H9 (cell line): ENCODE results near the gene ROR1. TPM values are rescaled to one million over a fixed set of nuclear protein-coding genes. Genes with fewer than 3 reads are reported as not detected.

Experiments used
- DNase-seq: peaks from one replicate; pipeline ENCODE4 v3.0.0-alpha.2; 2017
- H2AFZ ChIP-seq: one replicate; pipeline ENCODE4 v1.6.1; 2013; ENCODE audit warnings: mild to moderate bottlenecking, low read length, control low read depth, moderate library complexity
- H2AK5ac ChIP-seq: 2 replicates; pipeline ENCODE4 v1.6.1; 2013; ENCODE audit warnings: low read length, control low read depth, mixed read lengths; ENCODE audit not compliant: insufficient read length
- H2BK120ac ChIP-seq: one replicate; pipeline ENCODE4 v1.6.1; 2013; ENCODE audit warnings: low read depth, mild to moderate bottlenecking, low read length, control low read depth, inconsistent platforms; ENCODE audit not compliant: poor library complexity, severe bottlenecking
- H2BK12ac ChIP-seq: 2 replicates; pipeline ENCODE4 v1.6.1; 2013; ENCODE audit warnings: low read length, control low read depth, mixed read lengths, low read depth; ENCODE audit not compliant: insufficient read length
- H2BK15ac ChIP-seq: 2 replicates; pipeline ENCODE4 v1.6.1; 2013; ENCODE audit warnings: low read depth, low read length, control low read depth
- H2BK20ac ChIP-seq: one replicate; pipeline ENCODE4 v1.6.1; 2013; ENCODE audit warnings: low read depth, mild to moderate bottlenecking, low read length, control low read depth, inconsistent platforms; ENCODE audit not compliant: poor library complexity, severe bottlenecking
- H2BK5ac ChIP-seq: 2 replicates; pipeline ENCODE4 v1.6.1; 2013; ENCODE audit warnings: low read length, control low read depth, mixed read lengths; ENCODE audit not compliant: insufficient read length
- H3K14ac ChIP-seq: 2 replicates; pipeline ENCODE4 v1.6.1; 2013; ENCODE audit warnings: low read length, control low read depth; ENCODE audit not compliant: insufficient read depth
- H3K18ac ChIP-seq: 2 replicates; pipeline ENCODE4 v1.6.1; 2013; ENCODE audit warnings: low read depth, mild to moderate bottlenecking, mixed read lengths, low read length, control low read depth; ENCODE audit not compliant: insufficient read length
- H3K23ac ChIP-seq: 2 replicates; pipeline ENCODE4 v1.6.1; 2013; ENCODE audit warnings: low read length, control low read depth, mixed read lengths, low read depth; ENCODE audit not compliant: insufficient read length
- H3K23me2 ChIP-seq: 2 replicates; pipeline ENCODE4 v1.6.1; 2013; ENCODE audit warnings: low read depth, mild to moderate bottlenecking, mixed read lengths, low read length, control low read depth; ENCODE audit not compliant: insufficient read length, poor library complexity, severe bottlenecking
- H3K27ac ChIP-seq: 2 replicates; pipeline ENCODE4 v1.5.1; 2013; ENCODE audit warnings: low read length, control low read depth, mixed read lengths, low read depth; ENCODE audit not compliant: insufficient read length
- H3K27me3 ChIP-seq: 2 replicates; pipeline ENCODE4 v1.6.1; 2013; ENCODE audit warnings: low read length, control low read depth, inconsistent platforms; ENCODE audit not compliant: insufficient read depth
- H3K4ac ChIP-seq: 2 replicates; pipeline ENCODE4 v1.6.1; 2013; ENCODE audit warnings: low read depth, mild to moderate bottlenecking, control low read depth, inconsistent platforms, low read length, moderate library complexity
- H3K4me1 ChIP-seq: 2 replicates; pipeline ENCODE4 v1.6.1; 2013; ENCODE audit warnings: low read length, control low read depth, inconsistent platforms; ENCODE audit not compliant: insufficient read depth
- H3K4me2 ChIP-seq: 2 replicates; pipeline ENCODE4 v1.6.1; 2013; ENCODE audit warnings: low read length, control low read depth, mixed read lengths; ENCODE audit not compliant: insufficient read length, insufficient read depth
- H3K56ac ChIP-seq: 2 replicates; pipeline ENCODE4 v1.6.1; 2013; ENCODE audit warnings: low read depth, mild to moderate bottlenecking, mixed read lengths, low read length, control low read depth; ENCODE audit not compliant: insufficient read length
- H3K79me1 ChIP-seq: 2 replicates; pipeline ENCODE4 v1.6.1; 2013; ENCODE audit warnings: low read depth, mild to moderate bottlenecking, moderate library complexity, low read length, control low read depth, inconsistent platforms; ENCODE audit not compliant: insufficient read depth, poor library complexity, severe bottlenecking
- H3K79me2 ChIP-seq: 2 replicates; pipeline ENCODE4 v1.6.1; 2013; ENCODE audit warnings: low read length, control low read depth, inconsistent platforms; ENCODE audit not compliant: insufficient read depth
- H3K9ac ChIP-seq: 2 replicates; pipeline ENCODE4 v1.6.1; 2013; ENCODE audit warnings: low read length, control low read depth, mixed read lengths; ENCODE audit not compliant: insufficient read length; ENCODE audit errors: extremely low read depth
- H3K9me3 ChIP-seq: one replicate; pipeline ENCODE4 v1.6.1; 2013; ENCODE audit warnings: low read depth, low read length, inconsistent platforms; ENCODE audit not compliant: control insufficient read depth
- H3T11ph ChIP-seq: one replicate; pipeline ENCODE4 v1.6.1; 2013; ENCODE audit warnings: mild to moderate bottlenecking, low read length, control low read depth, inconsistent platforms
- H4K20me1 ChIP-seq: one replicate; pipeline ENCODE4 v1.6.1; 2013; ENCODE audit not compliant: control insufficient read depth, insufficient read length, insufficient read depth
- H4K5ac ChIP-seq: 2 replicates; pipeline ENCODE4 v1.6.1; 2013; ENCODE audit warnings: low read depth, mild to moderate bottlenecking, mixed read lengths, low read length, control low read depth; ENCODE audit not compliant: insufficient read length
- H4K8ac ChIP-seq: replicated peaks from 2 replicates; pipeline ENCODE4 v1.6.1; 2013; ENCODE audit warnings: low read length, control low read depth, mixed read lengths, low read depth; ENCODE audit not compliant: insufficient read length
- H4K91ac ChIP-seq: 2 replicates; pipeline ENCODE4 v1.6.1; 2013; ENCODE audit warnings: low read depth, mild to moderate bottlenecking, moderate library complexity, mixed read lengths, low read length, control low read depth; ENCODE audit not compliant: insufficient read length
- H3K27ac Mint-ChIP-seq, 3 experiments: 2 replicates in 2 of 3; 3 replicates in 1 of 3; pipeline ENCODE4 v1.8.0; 2020 to 2021; ENCODE audit warnings: mixed read lengths in 3 of 3, mild to moderate bottlenecking in 1 of 3, moderate library complexity in 1 of 3
- H3K27me3 Mint-ChIP-seq: 2 replicates; pipeline ENCODE4 v1.8.0; 2021; ENCODE audit warnings: low read depth, mild to moderate bottlenecking, moderate library complexity, mixed read lengths
- H3K36me3 Mint-ChIP-seq, 3 experiments: 2 replicates in 2 of 3; 3 replicates in 1 of 3; pipeline ENCODE4 v1.8.0; 2020 to 2021; ENCODE audit warnings: low read depth in 3 of 3, mixed read lengths in 3 of 3; ENCODE audit not compliant: insufficient read depth in 1 of 3
- H3K4me1 Mint-ChIP-seq, 2 experiments: 2 replicates each; pipeline ENCODE4 v1.8.0; 2020; ENCODE audit warnings: mixed read lengths in 2 of 2
- H3K4me3 Mint-ChIP-seq, 2 experiments: 2 replicates in 1 of 2; 3 replicates in 1 of 2; pipeline ENCODE4 v1.8.0; 2020 to 2021; ENCODE audit warnings: mild to moderate bottlenecking in 2 of 2, mixed read lengths in 2 of 2, moderate library complexity in 1 of 2
- H3K9me3 Mint-ChIP-seq, 2 experiments: 2 replicates in 1 of 2; 3 replicates in 1 of 2; pipeline ENCODE4 v1.8.0; 2020; ENCODE audit warnings: mild to moderate bottlenecking in 2 of 2, mixed read lengths in 2 of 2, moderate library complexity in 1 of 2
- WGBS: extraction: QIAGEN DNeasy Blood & Tissue Kit; methylation state at CpG from one replicate; pipeline ENCODE4 v1.1.7; 2013; ENCODE audit warnings: missing lambda C conversion rate, low lambda C conversion rate, mixed read lengths; ENCODE audit not compliant: insufficient read length; ENCODE audit errors: extremely low coverage; 5-methylcytosine and 5-hydroxymethylcytosine counted together
- total RNA-seq: library from RNA; stranded (reverse); gene quantifications from 2 replicates; pipeline ENCODE4 v1.2.1, GENCODE V29; 2021
- TF ChIP-seq, protein P1 (sequence below): fragments of 200-600 bp; sonication (generic); conservative IDR thresholded peaks from 3 replicates; pipeline ENCODE4 v1.8.0; 2021; ENCODE audit warnings: antibody characterized with exemption, mild to moderate bottlenecking

The ROR1 gene
- total RNA-seq, 1 experiment from 2014 or later = 75.9 TPM

- no peak overlapping the region for H3K4ac ChIP-seq
- H3K14ac ChIP-seq = no peak overlapping the region; the same call in 1 of the 2 replicates
- peaks cover 8% of the 10 kb centered on the region; the same call in 1 of the 2 replicates for H3K79me2 ChIP-seq
- H4K5ac ChIP-seq = no peak overlapping the region
- H3K36me3 Mint-ChIP-seq = peaks cover 21 to 24% (median 21%) of the 10 kb centered on the region in 3 experiments
- no peak overlapping the region for H3K27ac Mint-ChIP-seq
- H3K27me3 ChIP-seq = no peaks in the 10 kb centered on the region
- H2BK5ac ChIP-seq = no peak overlapping the region
- H4K20me1 ChIP-seq = no peaks in the 10 kb centered on the region
- no peaks in the 10 kb centered on the region for H3K23me2 ChIP-seq
- no peak overlapping the region for H3K4me3 Mint-ChIP-seq
- H3K4me1 Mint-ChIP-seq = peaks cover 14 to 15% of the 10 kb centered on the region in 2 experiments
- no peak overlapping the region for H2AK5ac ChIP-seq
- no peak overlapping the region for H2AFZ ChIP-seq
- H3K27me3 Mint-ChIP-seq = no peaks in the 10 kb centered on the region
- H3K23ac ChIP-seq = no peak overlapping the region
- H4K91ac ChIP-seq = no peak overlapping the region
- peaks cover 16% of the 10 kb centered on the region for H3K79me1 ChIP-seq
- no peak overlapping the region for H3K27ac ChIP-seq
- H3K9me3 Mint-ChIP-seq = 0 out of 5 replicates have a peak, but pooled peaks cover 0 to 4% of the 10 kb centered on the region in 2 experiments
- no peak overlapping the region for H2BK15ac ChIP-seq
- H2BK12ac ChIP-seq = no peak overlapping the region
- H3K9ac ChIP-seq = no peak overlapping the region
- WGBS = no CpG with 5 or more reads among the region's 12 CpGs
- no peak overlapping the region for H4K8ac ChIP-seq
- no peak overlapping the region for H3T11ph ChIP-seq
- H3K56ac ChIP-seq = no peak overlapping the region
- no peaks in the 10 kb centered on the region for H3K9me3 ChIP-seq
- no peak overlapping the region for H3K18ac ChIP-seq
- DNase-seq = no peak
- H2BK20ac ChIP-seq = no peak overlapping the region
- TF ChIP-seq, protein P1, sequence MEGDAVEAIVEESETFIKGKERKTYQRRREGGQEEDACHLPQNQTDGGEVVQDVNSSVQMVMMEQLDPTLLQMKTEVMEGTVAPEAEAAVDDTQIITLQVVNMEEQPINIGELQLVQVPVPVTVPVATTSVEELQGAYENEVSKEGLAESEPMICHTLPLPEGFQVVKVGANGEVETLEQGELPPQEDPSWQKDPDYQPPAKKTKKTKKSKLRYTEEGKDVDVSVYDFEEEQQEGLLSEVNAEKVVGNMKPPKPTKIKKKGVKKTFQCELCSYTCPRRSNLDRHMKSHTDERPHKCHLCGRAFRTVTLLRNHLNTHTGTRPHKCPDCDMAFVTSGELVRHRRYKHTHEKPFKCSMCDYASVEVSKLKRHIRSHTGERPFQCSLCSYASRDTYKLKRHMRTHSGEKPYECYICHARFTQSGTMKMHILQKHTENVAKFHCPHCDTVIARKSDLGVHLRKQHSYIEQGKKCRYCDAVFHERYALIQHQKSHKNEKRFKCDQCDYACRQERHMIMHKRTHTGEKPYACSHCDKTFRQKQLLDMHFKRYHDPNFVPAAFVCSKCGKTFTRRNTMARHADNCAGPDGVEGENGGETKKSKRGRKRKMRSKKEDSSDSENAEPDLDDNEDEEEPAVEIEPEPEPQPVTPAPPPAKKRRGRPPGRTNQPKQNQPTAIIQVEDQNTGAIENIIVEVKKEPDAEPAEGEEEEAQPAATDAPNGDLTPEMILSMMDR = no peak
- H2BK120ac ChIP-seq = no peak overlapping the region
- no peaks in the 10 kb centered on the region; the same call in 1 of the 2 replicates for H3K4me1 ChIP-seq
- H3K4me2 ChIP-seq = no peak overlapping the region
Observed at GRCh38 chr1:63966016-63966415, 192.2 kb downstream of the ROR1 start.
